Measurements from ENCODE around the gene CD8B2. TPM values are rescaled to one million over a fixed set of nuclear protein-coding genes. Genes with fewer than 3 reads are reported as not detected.

The CD8B2 gene
- total RNA-seq, 2 donors from 2014 or later = 0.62 to 1.1 TPM

- Mint-ChIP-seq H3K4me3 (no peak overlapping the region), H3K27me3 (ENCODE audit: low read depth) (no peaks in the 10 kb centered on the region), H3K27ac (no peak overlapping the region), H3K36me3 (ENCODE audit: insufficient read depth in 2 of 2) (peaks cover 4 to 6% of the 10 kb centered on the region in 2 donors), H3K4me1 (ENCODE audit: low read depth) (peaks cover 7% of the 10 kb centered on the region), H3K9me3 (peaks cover 3 to 6% of the 10 kb centered on the region in 2 donors)
- DNase-seq (no peak), ATAC-seq (replicated peaks in 1 of 2) (no peak)
These were observed 32.6 kb downstream of the CD8B2 start for GRCh38 chr2:106519767-106520166.

GRCh38 chr2:106521016-106521415, 33.9 kb downstream of the CD8B2 start:
- Mint-ChIP-seq H3K36me3 (ENCODE audit: insufficient read depth in 2 of 2) (peaks cover 4 to 7% of the 10 kb centered on the region in 2 donors), H3K27ac (no peak overlapping the region), H3K4me3 (no peak overlapping the region), H3K27me3 (ENCODE audit: low read depth) (no peaks in the 10 kb centered on the region), H3K4me1 (ENCODE audit: low read depth) (no peaks in the 10 kb centered on the region), H3K9me3 (peaks cover 3 to 6% of the 10 kb centered on the region in 2 donors)
- ATAC-seq (replicated peaks in 1 of 2) = no peak
- no peak for DNase-seq

DNA sequence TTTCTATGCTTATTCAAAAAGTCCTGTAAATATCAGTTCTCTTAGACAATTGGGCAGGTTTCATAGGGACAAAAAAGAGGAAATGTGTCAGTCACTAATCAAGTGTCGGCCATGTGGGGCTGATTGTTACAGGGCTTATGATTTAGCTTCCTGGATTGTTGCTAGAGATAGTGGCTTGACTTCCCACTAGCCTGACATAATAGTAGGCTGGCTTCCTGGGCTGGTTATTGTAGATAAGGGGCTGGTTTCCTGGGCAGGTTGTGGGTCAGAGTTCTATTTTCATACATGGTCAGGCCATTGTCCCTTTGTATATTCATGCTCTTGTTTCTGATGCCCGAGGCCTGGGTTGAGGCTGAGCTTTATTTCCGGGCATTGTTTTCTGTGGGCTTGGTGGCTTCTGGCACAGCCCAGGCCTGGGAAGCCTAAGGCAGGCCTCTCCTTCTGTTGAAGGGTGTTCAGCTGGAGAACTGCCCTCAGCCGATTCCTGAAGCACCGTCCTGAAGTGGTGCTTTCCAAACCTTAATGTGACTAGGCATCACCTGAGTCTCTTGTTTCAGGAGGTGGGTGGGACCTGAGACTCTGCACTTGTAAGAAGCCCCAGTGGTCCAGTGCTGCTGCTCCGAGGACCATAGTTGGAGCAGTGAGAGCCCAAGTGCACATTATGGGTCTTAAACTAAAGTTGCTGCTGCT, 37.0 kb downstream of the CD8B2 start:
- DNase-seq (no peak), ATAC-seq (replicated peaks in 1 of 2) (no peak)
- Mint-ChIP-seq H3K4me3 (no peak overlapping the region), H3K27me3 (ENCODE audit: low read depth) (peaks cover 13% of the 10 kb centered on the region), H3K4me1 (ENCODE audit: low read depth) (no peaks in the 10 kb centered on the region), H3K27ac (no peak overlapping the region), H3K9me3 (peaks cover 3 to 6% of the 10 kb centered on the region in 2 donors), H3K36me3 (ENCODE audit: insufficient read depth in 2 of 2) (peaks cover 4 to 7% of the 10 kb centered on the region in 2 donors)

DNA sequence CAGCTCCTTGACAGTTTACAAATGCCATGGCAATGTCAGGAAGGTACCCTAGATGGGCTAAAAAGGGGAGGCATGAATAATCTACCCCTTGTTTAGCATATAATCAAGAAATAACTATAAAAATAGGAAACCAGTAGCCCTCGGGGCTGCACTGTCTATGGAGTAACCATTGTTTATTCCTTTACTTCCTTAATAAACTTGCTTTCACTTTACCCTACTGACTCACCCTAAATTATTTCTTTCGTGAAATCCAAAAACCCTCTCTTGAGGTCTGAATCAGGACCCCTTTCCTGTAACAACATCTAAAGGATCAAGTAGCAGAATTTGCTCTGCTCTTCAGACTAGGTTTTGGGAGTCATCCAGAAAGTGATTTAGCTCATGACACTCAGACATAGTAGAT, 43.7 kb downstream of the CD8B2 start:
- Mint-ChIP-seq H3K4me3 (no peak overlapping the region), H3K36me3 (ENCODE audit: insufficient read depth in 2 of 2) (no peaks in the 10 kb centered on the region), H3K27me3 (ENCODE audit: low read depth) (peaks cover 26% of the 10 kb centered on the region), H3K4me1 (ENCODE audit: low read depth) (no peaks in the 10 kb centered on the region), H3K27ac (no peak overlapping the region), H3K9me3 (no peaks in the 10 kb centered on the region)
- DNase-seq (no peak), ATAC-seq (replicated peaks in 1 of 2) (no peak)

- no peak overlapping the region for H3K4me3 Mint-ChIP-seq
- DNase-seq (no peak), ATAC-seq (replicated peaks in 1 of 2) (no peak)
- no peaks in the 10 kb centered on the region for H3K9me3 Mint-ChIP-seq
- H3K36me3 Mint-ChIP-seq (ENCODE audit: insufficient read depth in 2 of 2) = no peaks in the 10 kb centered on the region
- no peak overlapping the region for H3K27ac Mint-ChIP-seq
- peaks cover 6% of the 10 kb centered on the region for H3K4me1 Mint-ChIP-seq (ENCODE audit: low read depth)
- H3K27me3 Mint-ChIP-seq (ENCODE audit: low read depth) = peaks cover 26% of the 10 kb centered on the region
These were observed 44.6 kb downstream of the CD8B2 start for GRCh38 chr2:106531676-106532214.

DNA sequence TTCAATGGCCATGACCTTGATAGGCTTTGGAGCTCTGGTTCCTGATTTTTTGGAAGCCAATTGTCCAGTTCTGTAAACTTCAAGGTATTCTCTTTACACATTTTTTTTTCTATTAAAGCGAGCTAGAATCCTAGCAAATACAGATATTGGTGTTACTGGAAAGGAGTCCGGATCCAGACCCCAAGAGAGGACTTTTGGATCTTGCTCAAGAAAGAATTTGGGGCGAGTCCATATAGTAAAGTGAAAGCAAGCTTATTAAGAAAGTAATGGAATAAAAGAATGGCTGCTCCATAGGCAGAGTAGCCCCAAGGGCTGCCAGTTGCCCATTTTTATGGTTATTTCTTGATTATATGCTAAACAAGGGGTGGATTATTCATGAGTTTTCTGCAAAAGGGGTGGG, 45.1 kb downstream of the CD8B2 start:
- no peak for ATAC-seq (replicated peaks in 1 of 2)

GRCh38 chr2:106534471-106534870, 47.3 kb downstream of the CD8B2 start:
- DNase-seq (no peak), ATAC-seq (replicated peaks in 1 of 2) (no peak)
- peaks cover 13% of the 10 kb centered on the region for H3K4me1 Mint-ChIP-seq (ENCODE audit: low read depth)
- no peak overlapping the region for H3K4me3 Mint-ChIP-seq
- H3K27ac Mint-ChIP-seq = no peak overlapping the region
- peaks cover 10% of the 10 kb centered on the region for H3K27me3 Mint-ChIP-seq (ENCODE audit: low read depth)
- no peaks in the 10 kb centered on the region for H3K9me3 Mint-ChIP-seq
- no peaks in the 10 kb centered on the region for H3K36me3 Mint-ChIP-seq (ENCODE audit: insufficient read depth in 2 of 2)

More for the DNA sequence above, 45.1 kb downstream of the CD8B2 start:
- Mint-ChIP-seq H3K4me3 (no peak overlapping the region), H3K4me1 (ENCODE audit: low read depth) (peaks cover 11% of the 10 kb centered on the region), H3K9me3 (no peaks in the 10 kb centered on the region), H3K27ac (no peak overlapping the region), H3K36me3 (ENCODE audit: insufficient read depth in 2 of 2) (no peaks in the 10 kb centered on the region), H3K27me3 (ENCODE audit: low read depth) (peaks cover 26% of the 10 kb centered on the region)
- DNase-seq = no peak

DNA sequence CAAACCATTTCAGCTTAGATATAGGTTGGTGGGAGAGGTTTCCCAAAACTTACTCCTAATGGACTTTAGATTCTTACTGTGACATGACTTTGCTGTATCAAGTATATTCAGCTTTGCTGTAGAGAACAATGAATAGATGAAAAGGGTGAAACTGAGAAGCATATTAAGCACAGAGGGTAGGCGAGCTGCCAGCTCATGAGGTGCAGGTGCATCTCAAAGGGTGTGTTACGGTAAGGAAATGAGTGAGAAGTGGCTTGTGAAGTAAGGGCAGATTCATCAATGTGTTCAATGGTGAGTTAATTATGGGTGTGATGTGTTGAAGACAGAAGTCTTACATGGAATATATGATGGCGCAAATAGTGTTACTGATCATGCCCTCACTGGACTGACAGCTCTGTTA, 49.3 kb downstream of the CD8B2 start:
- DNase-seq (no peak), ATAC-seq (replicated peaks in 1 of 2) (peak; percentile 72 to 80)
- H3K36me3 Mint-ChIP-seq (ENCODE audit: insufficient read depth in 2 of 2) = no peaks in the 10 kb centered on the region
- H3K4me3 Mint-ChIP-seq = no peak overlapping the region
- H3K9me3 Mint-ChIP-seq = no peaks in the 10 kb centered on the region
- H3K27ac Mint-ChIP-seq = no peak overlapping the region
- H3K4me1 Mint-ChIP-seq (ENCODE audit: low read depth) = peaks cover 13% of the 10 kb centered on the region
- H3K27me3 Mint-ChIP-seq (ENCODE audit: low read depth) = peaks cover 7% of the 10 kb centered on the region

DNA sequence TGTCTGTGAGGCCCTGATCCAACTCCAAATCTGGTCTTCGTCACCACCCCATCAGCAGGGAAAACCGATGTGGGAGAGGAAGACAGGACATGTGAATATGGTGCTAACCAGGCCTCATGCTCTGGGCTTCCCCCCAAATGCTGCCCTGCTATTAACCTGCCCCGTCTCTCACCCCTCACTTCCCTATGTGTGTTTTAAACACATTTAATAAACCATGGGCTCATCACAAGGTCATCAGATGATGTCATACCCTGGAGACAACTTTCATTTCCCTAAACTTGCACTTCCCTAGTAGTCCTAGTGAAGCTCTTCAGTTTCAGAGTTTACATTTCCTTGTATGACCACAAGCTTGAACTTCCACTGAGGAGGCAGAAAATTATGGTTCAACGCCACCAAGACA, 49.9 kb downstream of the CD8B2 start:
- DNase-seq = no peak
- Mint-ChIP-seq H3K4me1 (ENCODE audit: low read depth) (peaks cover 13% of the 10 kb centered on the region), H3K4me3 (no peak overlapping the region), H3K27ac (no peak overlapping the region), H3K9me3 (no peaks in the 10 kb centered on the region), H3K36me3 (ENCODE audit: insufficient read depth in 2 of 2) (no peaks in the 10 kb centered on the region), H3K27me3 (ENCODE audit: low read depth) (peaks cover 11% of the 10 kb centered on the region)
- no peak for ATAC-seq (replicated peaks in 1 of 2)

DNA sequence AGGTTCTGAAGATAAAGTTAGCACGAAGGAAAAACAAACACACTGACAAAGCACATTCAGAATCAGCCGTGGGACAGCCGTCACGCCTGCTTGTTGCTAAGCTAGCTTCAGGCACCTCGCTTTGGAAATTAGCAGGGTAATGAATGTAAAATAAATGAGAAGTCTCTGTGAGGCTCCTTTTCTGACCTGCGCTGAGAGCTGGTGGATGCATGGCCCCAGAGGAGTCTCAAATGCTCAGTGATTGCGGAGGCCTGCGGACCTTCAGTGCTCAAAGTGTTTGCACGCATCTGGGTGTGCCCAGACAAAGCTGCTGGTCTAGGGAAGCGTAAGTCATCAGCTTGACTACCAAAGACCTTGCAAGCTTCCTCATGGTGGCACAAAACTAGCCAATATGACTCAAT, 50.6 kb downstream of the CD8B2 start:
- H3K27me3 Mint-ChIP-seq (ENCODE audit: low read depth) = peaks cover 14% of the 10 kb centered on the region
- no peak for DNase-seq

GRCh38 chr2:106540886-106541285, 53.7 kb downstream of the CD8B2 start:
- Mint-ChIP-seq H3K9me3 (no peaks in the 10 kb centered on the region), H3K4me1 (ENCODE audit: low read depth) (peaks cover 18% of the 10 kb centered on the region), H3K4me3 (no peak overlapping the region), H3K36me3 (ENCODE audit: insufficient read depth in 2 of 2) (no peaks in the 10 kb centered on the region), H3K27ac (no peak overlapping the region), H3K27me3 (ENCODE audit: low read depth) (peaks cover 17% of the 10 kb centered on the region)
- no peak for ATAC-seq (replicated peaks in 1 of 2)
- DNase-seq = no peak

More for the DNA sequence above, 50.6 kb downstream of the CD8B2 start:
- no peak overlapping the region for H3K27ac Mint-ChIP-seq
- H3K36me3 Mint-ChIP-seq (ENCODE audit: insufficient read depth in 2 of 2) = no peaks in the 10 kb centered on the region
- ATAC-seq (replicated peaks in 1 of 2) = no peak
- H3K4me1 Mint-ChIP-seq (ENCODE audit: low read depth) = peaks cover 15% of the 10 kb centered on the region
- no peaks in the 10 kb centered on the region for H3K9me3 Mint-ChIP-seq
- no peak overlapping the region for H3K4me3 Mint-ChIP-seq

DNA sequence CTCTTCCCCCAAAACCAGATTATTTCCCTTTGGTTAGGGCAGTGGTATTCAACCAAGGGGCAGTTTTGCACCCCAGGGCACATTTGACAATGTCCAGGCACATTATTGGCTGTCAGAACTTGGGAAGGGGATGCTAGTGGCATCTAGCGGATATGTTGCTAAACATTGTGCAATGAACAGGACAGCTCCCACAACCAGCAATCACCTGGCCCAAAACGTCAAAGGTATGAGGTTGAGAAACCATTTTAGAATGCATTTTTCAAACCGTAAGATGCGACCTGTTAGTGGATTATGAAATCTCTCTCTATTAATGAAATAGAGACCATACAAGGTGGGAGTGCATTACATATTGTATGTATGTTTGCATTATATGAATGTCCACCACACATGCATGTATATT, 54.2 kb downstream of the CD8B2 start:
- H3K36me3 Mint-ChIP-seq (ENCODE audit: insufficient read depth in 2 of 2) = no peaks in the 10 kb centered on the region
- no peak overlapping the region for H3K4me3 Mint-ChIP-seq
- DNase-seq (no peak), ATAC-seq (replicated peaks in 1 of 2) (no peak)
- H3K27ac Mint-ChIP-seq = no peak overlapping the region
- H3K27me3 Mint-ChIP-seq (ENCODE audit: low read depth) = peaks cover 17% of the 10 kb centered on the region
- H3K4me1 Mint-ChIP-seq (ENCODE audit: low read depth) = peaks cover 16% of the 10 kb centered on the region
- H3K9me3 Mint-ChIP-seq = no peaks in the 10 kb centered on the region

GRCh38 chr2:106542746-106543359, 55.7 kb downstream of the CD8B2 start:
- peak; percentile 73 to 83 for DNase-seq
- no peaks in the 10 kb centered on the region for H3K36me3 Mint-ChIP-seq (ENCODE audit: insufficient read depth in 2 of 2)
- no peaks in the 10 kb centered on the region for H3K9me3 Mint-ChIP-seq
- H3K27ac Mint-ChIP-seq = no peak overlapping the region
- peak overlapping the region; percentile 30 to 76 for H3K4me3 Mint-ChIP-seq
- peak; percentile 90 to 91 for ATAC-seq (replicated peaks in 1 of 2)
- H3K4me1 Mint-ChIP-seq (ENCODE audit: low read depth) = peaks cover 5% of the 10 kb centered on the region
- H3K27me3 Mint-ChIP-seq (ENCODE audit: low read depth) = peaks cover 18% of the 10 kb centered on the region
